ENCODE results near the gene CCDC34. TPM values are rescaled to one million over a fixed set of nuclear protein-coding genes. Genes with fewer than 3 reads are reported as not detected.

CCDC34 gene
- total RNA-seq, 6 experiments from 2014 or later, result 7.9 to 18.7 (median 13.9) TPM

DNA sequence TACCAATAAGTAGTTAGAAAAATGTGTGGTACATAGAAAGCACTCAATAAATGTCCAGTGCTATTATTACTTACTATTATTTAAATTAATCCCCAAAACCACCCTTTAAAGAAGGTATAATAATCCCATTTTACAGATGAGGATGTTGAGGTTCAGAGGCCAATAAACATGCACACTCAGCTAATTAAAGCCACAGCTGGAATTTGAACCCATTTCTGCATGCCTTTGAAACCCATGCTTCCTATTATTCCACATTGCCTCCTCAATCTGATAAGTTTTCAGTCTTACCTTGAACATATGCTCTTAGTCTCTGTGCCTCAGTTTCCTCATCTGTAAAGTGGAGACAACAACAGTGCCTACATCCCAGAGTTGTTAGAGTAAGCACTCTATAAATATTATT lies 52.8 kb downstream of the CCDC34 start:
- Mint-ChIP-seq H3K4me1 (ENCODE audit: low read depth) (peaks cover 23% of the 10 kb centered on the region), H3K27me3 (ENCODE audit: insufficient read depth) (no peaks in the 10 kb centered on the region; the same call in 1 of the 2 replicates), H3K9me3 (no peaks in the 10 kb centered on the region), H3K4me3 (no peak overlapping the region), H3K36me3 (ENCODE audit: low read depth) (no peaks in the 10 kb centered on the region), H3K27ac (no peak overlapping the region)
- no peak for DNase-seq
- TF ChIP-seq, protein P1, sequence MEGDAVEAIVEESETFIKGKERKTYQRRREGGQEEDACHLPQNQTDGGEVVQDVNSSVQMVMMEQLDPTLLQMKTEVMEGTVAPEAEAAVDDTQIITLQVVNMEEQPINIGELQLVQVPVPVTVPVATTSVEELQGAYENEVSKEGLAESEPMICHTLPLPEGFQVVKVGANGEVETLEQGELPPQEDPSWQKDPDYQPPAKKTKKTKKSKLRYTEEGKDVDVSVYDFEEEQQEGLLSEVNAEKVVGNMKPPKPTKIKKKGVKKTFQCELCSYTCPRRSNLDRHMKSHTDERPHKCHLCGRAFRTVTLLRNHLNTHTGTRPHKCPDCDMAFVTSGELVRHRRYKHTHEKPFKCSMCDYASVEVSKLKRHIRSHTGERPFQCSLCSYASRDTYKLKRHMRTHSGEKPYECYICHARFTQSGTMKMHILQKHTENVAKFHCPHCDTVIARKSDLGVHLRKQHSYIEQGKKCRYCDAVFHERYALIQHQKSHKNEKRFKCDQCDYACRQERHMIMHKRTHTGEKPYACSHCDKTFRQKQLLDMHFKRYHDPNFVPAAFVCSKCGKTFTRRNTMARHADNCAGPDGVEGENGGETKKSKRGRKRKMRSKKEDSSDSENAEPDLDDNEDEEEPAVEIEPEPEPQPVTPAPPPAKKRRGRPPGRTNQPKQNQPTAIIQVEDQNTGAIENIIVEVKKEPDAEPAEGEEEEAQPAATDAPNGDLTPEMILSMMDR (IDR thresholded peaks at IDR 0.05), result no peak

DNA sequence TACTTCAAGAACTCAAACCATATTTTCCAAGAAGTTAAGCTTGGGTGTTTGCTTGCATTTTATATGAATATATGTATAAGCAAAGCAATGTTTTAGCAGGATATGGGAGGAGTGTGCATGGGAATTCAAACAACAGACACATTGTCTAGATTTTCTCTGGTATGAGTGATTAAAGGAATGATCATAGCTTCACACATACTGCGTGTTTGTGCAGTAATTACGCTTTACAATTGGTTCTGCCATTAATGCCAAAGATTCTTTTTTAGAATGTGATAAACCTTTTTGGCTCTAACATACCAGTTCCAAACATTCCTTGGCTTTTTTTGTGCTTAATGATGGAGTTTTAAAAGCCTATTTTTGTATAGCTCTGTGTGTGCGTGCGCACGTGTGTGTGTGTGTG lies 54.0 kb downstream of the CCDC34 start:
- TF ChIP-seq, protein P1 (IDR thresholded peaks at IDR 0.05), result no peak
- Mint-ChIP-seq H3K27me3 (ENCODE audit: insufficient read depth) (no peaks in the 10 kb centered on the region; the same call in 1 of the 2 replicates), H3K36me3 (ENCODE audit: low read depth) (no peaks in the 10 kb centered on the region), H3K4me1 (ENCODE audit: low read depth) (peaks cover 23% of the 10 kb centered on the region), H3K4me3 (no peak overlapping the region), H3K27ac (no peak overlapping the region), H3K9me3 (peaks cover under 1% of the 10 kb centered on the region; the same call in 1 of the 2 replicates)
- no peak for DNase-seq

DNA sequence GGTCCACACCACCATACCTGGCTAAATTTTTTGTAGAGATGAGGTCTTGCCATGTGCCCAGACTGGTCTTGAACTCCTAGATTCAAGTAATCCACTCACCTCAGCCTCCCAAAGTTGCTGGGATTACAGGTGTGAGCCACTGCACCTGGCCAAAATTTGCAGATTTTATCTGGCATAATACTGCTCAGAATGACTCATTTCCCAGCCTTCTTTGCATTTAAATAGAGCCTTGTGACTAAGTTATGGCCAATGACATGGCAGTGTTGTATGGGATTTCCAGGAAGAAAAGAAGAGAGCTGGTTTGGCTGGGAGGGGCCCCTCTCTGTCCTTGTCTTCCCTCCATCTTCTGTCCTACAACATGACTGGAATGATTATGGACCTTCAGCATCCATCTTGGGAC lies 55.8 kb downstream of the CCDC34 start:
- no peaks in the 10 kb centered on the region for H3K36me3 Mint-ChIP-seq (ENCODE audit: low read depth)
- H3K4me3 Mint-ChIP-seq, result no peak overlapping the region
- no peak for DNase-seq
- H3K27ac Mint-ChIP-seq, result no peak overlapping the region
- peaks cover 2% of the 10 kb centered on the region; the same call in 1 of the 2 replicates for H3K27me3 Mint-ChIP-seq (ENCODE audit: insufficient read depth)
- peaks cover 5% of the 10 kb centered on the region; the same call in 1 of the 2 replicates for H3K9me3 Mint-ChIP-seq
- H3K4me1 Mint-ChIP-seq (ENCODE audit: low read depth), result peaks cover 7% of the 10 kb centered on the region; the same call in 1 of the 2 replicates
- TF ChIP-seq, protein P1 (IDR thresholded peaks at IDR 0.05), result no peak

DNA sequence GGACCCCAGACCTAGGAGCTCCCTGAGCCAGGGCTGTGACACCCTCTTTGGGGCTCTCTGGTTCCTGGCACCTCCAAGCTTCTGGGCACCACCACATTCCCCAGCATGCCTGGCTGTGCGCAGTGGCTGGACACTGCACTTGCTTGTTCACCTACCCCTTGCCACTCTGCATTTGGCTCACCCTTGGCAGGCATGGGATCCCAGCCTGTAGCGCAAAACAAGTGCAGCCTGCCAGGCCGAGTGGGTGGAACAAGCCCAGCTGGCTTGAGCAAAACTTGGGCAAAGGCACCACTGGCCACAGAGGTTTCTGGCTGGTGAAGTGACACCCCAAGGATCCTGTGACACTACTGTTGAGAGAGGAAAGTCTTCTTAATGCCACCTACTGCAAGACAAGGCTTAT lies 57.3 kb downstream of the CCDC34 start:
- Mint-ChIP-seq H3K4me3 (no peak overlapping the region), H3K27me3 (ENCODE audit: insufficient read depth) (peaks cover 2% of the 10 kb centered on the region; the same call in 1 of the 2 replicates), H3K9me3 (peaks cover 5% of the 10 kb centered on the region; the same call in 1 of the 2 replicates), H3K36me3 (ENCODE audit: low read depth) (no peaks in the 10 kb centered on the region), H3K27ac (no peak overlapping the region), H3K4me1 (ENCODE audit: low read depth) (peaks cover 15% of the 10 kb centered on the region)
- no peak for DNase-seq
- TF ChIP-seq, protein P1 (IDR thresholded peaks at IDR 0.05), result no peak

DNA sequence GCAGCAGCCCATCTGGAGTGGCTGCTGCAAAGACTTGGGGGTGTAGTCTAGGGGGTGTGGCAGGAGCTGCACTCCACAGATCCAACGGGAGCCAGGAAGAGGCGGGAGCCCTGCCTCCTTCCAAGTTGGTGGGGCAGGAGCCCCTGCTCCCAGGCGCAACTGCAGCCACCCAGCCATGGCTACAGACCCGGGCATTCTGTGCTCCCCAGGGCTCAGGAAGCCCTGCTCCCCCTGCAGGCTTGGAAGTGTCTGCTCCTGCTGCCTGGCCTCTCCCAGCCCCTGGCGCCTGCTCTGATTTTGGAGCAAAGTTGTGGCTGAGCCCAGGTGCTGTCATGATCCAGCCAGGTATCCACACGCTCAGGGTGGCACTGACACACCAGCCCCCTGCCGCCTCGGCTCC lies 58.5 kb downstream of the CCDC34 start:
- Mint-ChIP-seq H3K9me3 (peaks cover 5% of the 10 kb centered on the region; the same call in 1 of the 2 replicates), H3K4me3 (no peak overlapping the region), H3K27me3 (ENCODE audit: insufficient read depth) (peaks cover 3% of the 10 kb centered on the region; the same call in 1 of the 2 replicates), H3K36me3 (ENCODE audit: low read depth) (no peaks in the 10 kb centered on the region), H3K4me1 (ENCODE audit: low read depth) (peaks cover 16% of the 10 kb centered on the region), H3K27ac (no peak overlapping the region)
- TF ChIP-seq, protein P1 (IDR thresholded peaks at IDR 0.05), result peak; percentile 25; the same call in 1 of the 2 replicates
- no peak for DNase-seq
